NCI-H524 (cell line): ENCODE measurements around the gene GALNTL6.
"Not testable (repeated sequence)": the region's sequence is repeated elsewhere in the genome, so short reads cannot be mapped to it uniquely, and the experiment has no call there.

ENCODE experiments used
- DNase-seq, 2 experiments: peaks; one replicate each; lab custom pipeline; 2025; lab: John Stamatoyannopoulos, UW

The GALNTL6 gene

GRCh38 chr4:172868271-172868670 lies 1055.1 kb downstream of the GALNTL6 start:
- no peak for DNase-seq

- no peak for DNase-seq
Observed at GRCh38 chr4:172869621-172870268, 1056.5 kb downstream of the GALNTL6 start.

GRCh38 chr4:172871381-172871780 lies 1058.2 kb downstream of the GALNTL6 start:
- DNase-seq = no peak

GRCh38 chr4:172874944-172875343 lies 1061.7 kb downstream of the GALNTL6 start:
- DNase-seq = no peak

- no peak for DNase-seq
Observed at GRCh38 chr4:172876394-172876793, 1063.2 kb downstream of the GALNTL6 start.

GRCh38 chr4:172881645-172882044 lies 1068.4 kb downstream of the GALNTL6 start:
- DNase-seq = no peak

- not testable (repeated sequence) for DNase-seq
Observed at GRCh38 chr4:172887358-172887757, 1074.2 kb downstream of the GALNTL6 start.

GRCh38 chr4:172887959-172888358 lies 1074.8 kb downstream of the GALNTL6 start:
- DNase-seq = no peak

- DNase-seq = no peak
Observed at GRCh38 chr4:172892300-172892699, 1079.1 kb downstream of the GALNTL6 start.

GRCh38 chr4:172895699-172896098 lies 1082.5 kb downstream of the GALNTL6 start:
- no peak for DNase-seq

GRCh38 chr4:172897046-172897445 lies 1083.8 kb downstream of the GALNTL6 start:
- DNase-seq = no peak

GRCh38 chr4:172898715-172899114 lies 1085.5 kb downstream of the GALNTL6 start:
- DNase-seq = no peak

GRCh38 chr4:172899861-172900260 lies 1086.7 kb downstream of the GALNTL6 start:
- no peak for DNase-seq

- DNase-seq = no peak
Observed at GRCh38 chr4:172900900-172901299, 1087.7 kb downstream of the GALNTL6 start.

GRCh38 chr4:172912468-172912867 lies 1099.3 kb downstream of the GALNTL6 start:
- not testable (repeated sequence) for DNase-seq

GRCh38 chr4:172917403-172917802 lies 1104.2 kb downstream of the GALNTL6 start:
- not testable (repeated sequence) for DNase-seq

- DNase-seq = no peak
Observed at GRCh38 chr4:172919269-172919668, 1106.1 kb downstream of the GALNTL6 start.

GRCh38 chr4:172927096-172927814 lies 1114.1 kb downstream of the GALNTL6 start:
- no peak for DNase-seq

GRCh38 chr4:172928347-172928746 lies 1115.1 kb downstream of the GALNTL6 start:
- no peak for DNase-seq

GRCh38 chr4:172938072-172938829 lies 1125.0 kb downstream of the GALNTL6 start:
- no peak for DNase-seq

GRCh38 chr4:172938870-172939269 lies 1125.7 kb downstream of the GALNTL6 start:
- DNase-seq = no peak

- DNase-seq = no peak
Observed at GRCh38 chr4:172942840-172943239, 1129.6 kb downstream of the GALNTL6 start.

GRCh38 chr4:172945611-172946010 lies 1132.4 kb downstream of the GALNTL6 start:
- no peak for DNase-seq
